ENCODE results near the gene CLPTM1L.

DNA sequence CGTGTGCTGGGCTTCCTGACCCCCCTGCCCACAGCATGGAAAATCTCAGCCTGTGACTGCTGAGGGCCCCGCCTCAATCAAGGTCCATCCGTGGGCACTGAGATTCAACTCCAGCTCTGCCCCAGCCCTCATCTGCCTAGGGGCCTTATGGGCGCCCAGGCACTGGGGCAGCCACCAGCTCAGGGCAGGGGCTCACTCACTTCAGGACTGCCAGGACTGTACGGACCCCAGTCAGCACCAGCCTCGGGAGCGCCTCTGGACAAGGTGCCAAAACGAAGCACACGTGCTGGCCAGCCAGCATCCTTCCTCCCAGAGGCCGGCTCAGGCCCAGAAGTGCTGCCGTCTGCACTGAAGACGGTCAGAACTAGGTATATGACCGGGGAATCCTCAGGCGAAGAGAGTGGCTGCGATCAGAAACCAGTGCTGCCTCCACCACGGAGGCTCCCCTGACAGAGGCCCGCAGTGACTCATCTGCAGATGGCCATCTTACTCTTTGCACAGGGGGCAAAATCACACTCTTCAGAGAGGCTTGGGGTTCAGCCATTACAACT is 19.6 kb downstream of the CLPTM1L start:
- TF ChIP-seq, protein P1, sequence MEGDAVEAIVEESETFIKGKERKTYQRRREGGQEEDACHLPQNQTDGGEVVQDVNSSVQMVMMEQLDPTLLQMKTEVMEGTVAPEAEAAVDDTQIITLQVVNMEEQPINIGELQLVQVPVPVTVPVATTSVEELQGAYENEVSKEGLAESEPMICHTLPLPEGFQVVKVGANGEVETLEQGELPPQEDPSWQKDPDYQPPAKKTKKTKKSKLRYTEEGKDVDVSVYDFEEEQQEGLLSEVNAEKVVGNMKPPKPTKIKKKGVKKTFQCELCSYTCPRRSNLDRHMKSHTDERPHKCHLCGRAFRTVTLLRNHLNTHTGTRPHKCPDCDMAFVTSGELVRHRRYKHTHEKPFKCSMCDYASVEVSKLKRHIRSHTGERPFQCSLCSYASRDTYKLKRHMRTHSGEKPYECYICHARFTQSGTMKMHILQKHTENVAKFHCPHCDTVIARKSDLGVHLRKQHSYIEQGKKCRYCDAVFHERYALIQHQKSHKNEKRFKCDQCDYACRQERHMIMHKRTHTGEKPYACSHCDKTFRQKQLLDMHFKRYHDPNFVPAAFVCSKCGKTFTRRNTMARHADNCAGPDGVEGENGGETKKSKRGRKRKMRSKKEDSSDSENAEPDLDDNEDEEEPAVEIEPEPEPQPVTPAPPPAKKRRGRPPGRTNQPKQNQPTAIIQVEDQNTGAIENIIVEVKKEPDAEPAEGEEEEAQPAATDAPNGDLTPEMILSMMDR (IDR thresholded peaks at IDR 0.05), result no peak
- no peak for TF ChIP-seq POLR2AphosphoS5 (IDR thresholded peaks at IDR 0.05)
- no peak for TF ChIP-seq POLR2A (IDR thresholded peaks at IDR 0.05)

All from breast epithelium (tissue), 3 donors.